Prostate gland (tissue), 2 donors: ENCODE data around the gene MLLT1.

Experiments used
- CTCF ChIP-seq, 4 experiments: fragments of 200-600 bp in 2 of 4; fragments of 450-650 bp in 2 of 4; sonication (generic) in 2 of 4; IDR thresholded peaks; 1 replicate in 3 of 4; 2 replicates in 1 of 4; pipeline ENCODE4 v1.5.1; 2016 to 2019; ENCODE audit warnings: antibody characterized with exemption in 4 of 4, mild to moderate bottlenecking in 2 of 4, moderate library complexity in 2 of 4
- POLR2A ChIP-seq: fragments of 450-650 bp; IDR thresholded peaks from one replicate; pipeline ENCODE4 v1.6.1; 2016; ENCODE audit warnings: antibody characterized with exemption, mild to moderate bottlenecking

GRCh38 chr19:6250024-6250615 lies 29.7 kb downstream of the MLLT1 start:
- TF ChIP-seq POLR2A (no peak), CTCF (IDR thresholded peaks at IDR 0.05) (no peak)
